Mesenchymal stem cell (in vitro differentiated cells and primary cell): ENCODE measurements around the gene GPR31.

Experiments
- DNase-seq: peaks from one replicate; pipeline ENCODE4 v3.0.0-alpha.2; 2013
- H2AFZ ChIP-seq: one replicate; pipeline ENCODE4 v1.6.1; 2013; ENCODE audit warnings: low read depth, mild to moderate bottlenecking, control low read depth, inconsistent platforms, low read length, moderate library complexity
- H2AK5ac ChIP-seq: 2 replicates; pipeline ENCODE4 v1.6.1; 2013; ENCODE audit warnings: low read length, moderate library complexity, mild to moderate bottlenecking, inconsistent platforms; ENCODE audit not compliant: severe bottlenecking
- H2BK120ac ChIP-seq: one replicate; pipeline ENCODE4 v1.6.1; 2013; ENCODE audit warnings: low read depth, mild to moderate bottlenecking, inconsistent platforms, low read length, moderate library complexity
- H2BK12ac ChIP-seq, 2 experiments: one replicate each; pipeline ENCODE4 v1.6.1; 2013; ENCODE audit warnings: inconsistent platforms in 2 of 2, low read length in 2 of 2, mild to moderate bottlenecking in 2 of 2, moderate library complexity in 2 of 2, control low read depth in 1 of 2
- H2BK15ac ChIP-seq: one replicate; pipeline ENCODE4 v1.6.1; 2013; ENCODE audit warnings: mild to moderate bottlenecking, low read depth, inconsistent platforms; ENCODE audit not compliant: poor library complexity, severe bottlenecking
- H2BK5ac ChIP-seq: 2 replicates; pipeline ENCODE4 v1.6.1; 2013; ENCODE audit warnings: low read depth, mild to moderate bottlenecking, low read length, control low read depth, inconsistent platforms; ENCODE audit not compliant: poor library complexity, severe bottlenecking
- H3K14ac ChIP-seq, 2 experiments: one replicate each; pipeline ENCODE4 v1.6.1; 2013; ENCODE audit warnings: inconsistent platforms in 2 of 2, low read length in 2 of 2, control low read depth in 1 of 2, mild to moderate bottlenecking in 1 of 2, moderate library complexity in 1 of 2
- H3K18ac ChIP-seq, 2 experiments: one replicate each; pipeline ENCODE4 v1.6.1; 2013; ENCODE audit warnings: inconsistent platforms in 2 of 2, low read length in 2 of 2, control low read depth in 1 of 2, low read depth in 1 of 2, mild to moderate bottlenecking in 1 of 2
- H3K23ac ChIP-seq, 2 experiments: one replicate each; pipeline ENCODE4 v1.6.1; 2013; ENCODE audit warnings: inconsistent platforms in 2 of 2, low read length in 2 of 2, mild to moderate bottlenecking in 2 of 2, moderate library complexity in 2 of 2, control low read depth in 1 of 2
- H3K27ac ChIP-seq: 2 replicates; pipeline ENCODE4 v1.5.1; 2013; ENCODE audit warnings: mild to moderate bottlenecking, moderate library complexity, low read length, control low read depth, inconsistent platforms; ENCODE audit not compliant: poor library complexity, severe bottlenecking
- H3K27me3 ChIP-seq, 2 experiments: 2 replicates each; pipeline versions ENCODE4 v1.6.1 to v1.7.0; 2013; ENCODE audit warnings: low read length in 2 of 2, mild to moderate bottlenecking in 2 of 2, moderate library complexity in 2 of 2, control low read depth in 1 of 2, inconsistent platforms in 1 of 2; ENCODE audit not compliant: control insufficient read depth in 1 of 2, insufficient read depth in 1 of 2
- H3K36me3 ChIP-seq, 2 experiments: 2 replicates each; pipeline versions ENCODE4 v1.6.1 to v1.7.0; 2013; ENCODE audit warnings: low read length in 2 of 2, control low read depth in 1 of 2, inconsistent platforms in 1 of 2, low read depth in 1 of 2, mild to moderate bottlenecking in 1 of 2; ENCODE audit not compliant: insufficient read depth in 2 of 2, control insufficient read depth in 1 of 2
- H3K4ac ChIP-seq, 2 experiments: one replicate each; pipeline ENCODE4 v1.6.1; 2013; ENCODE audit warnings: inconsistent platforms in 2 of 2, low read length in 2 of 2, mild to moderate bottlenecking in 2 of 2, moderate library complexity in 2 of 2, control low read depth in 1 of 2, low read depth in 1 of 2
- H3K4me1 ChIP-seq: 2 replicates; pipeline ENCODE4 v1.6.1; 2013; ENCODE audit warnings: low read depth, low read length, control low read depth; ENCODE audit not compliant: control insufficient read depth, insufficient read depth
- H3K4me2 ChIP-seq: 2 replicates; pipeline ENCODE4 v1.6.1; 2013; ENCODE audit warnings: low read length, mild to moderate bottlenecking, inconsistent platforms; ENCODE audit not compliant: poor library complexity, severe bottlenecking
- H3K4me3 ChIP-seq, 2 experiments: 2 replicates each; pipeline versions ENCODE4 v1.5.1 to v1.7.0; 2013; ENCODE audit warnings: low read length in 2 of 2, mild to moderate bottlenecking in 2 of 2, control low read depth in 1 of 2, low read depth in 1 of 2; ENCODE audit not compliant: insufficient read depth in 1 of 2
- H3K79me1 ChIP-seq: replicated peaks from 2 replicates; pipeline ENCODE4 v1.6.1; 2013; ENCODE audit warnings: mild to moderate bottlenecking, control low read depth, low read length, inconsistent platforms; ENCODE audit not compliant: poor library complexity, severe bottlenecking
- H3K9ac ChIP-seq: 2 replicates; pipeline ENCODE4 v1.7.0; 2013; ENCODE audit warnings: mild to moderate bottlenecking, low read length, moderate library complexity
- H3K9me3 ChIP-seq: 2 replicates; pipeline ENCODE4 v1.7.0; 2013; ENCODE audit warnings: mild to moderate bottlenecking, low read length; ENCODE audit not compliant: control insufficient read depth
- H4K8ac ChIP-seq: one replicate; pipeline ENCODE4 v1.6.1; 2013; ENCODE audit warnings: inconsistent platforms, mild to moderate bottlenecking, low read length, moderate library complexity
- H4K91ac ChIP-seq: one replicate; pipeline ENCODE4 v1.6.1; 2013; ENCODE audit warnings: mild to moderate bottlenecking, low read length, inconsistent platforms
- WGBS: methylation state at CpG from one replicate; pipeline ENCODE4 v1.1.7; 2013; ENCODE audit warnings: mixed read lengths; 5-methylcytosine and 5-hydroxymethylcytosine counted together

Gene GPR31

DNA sequence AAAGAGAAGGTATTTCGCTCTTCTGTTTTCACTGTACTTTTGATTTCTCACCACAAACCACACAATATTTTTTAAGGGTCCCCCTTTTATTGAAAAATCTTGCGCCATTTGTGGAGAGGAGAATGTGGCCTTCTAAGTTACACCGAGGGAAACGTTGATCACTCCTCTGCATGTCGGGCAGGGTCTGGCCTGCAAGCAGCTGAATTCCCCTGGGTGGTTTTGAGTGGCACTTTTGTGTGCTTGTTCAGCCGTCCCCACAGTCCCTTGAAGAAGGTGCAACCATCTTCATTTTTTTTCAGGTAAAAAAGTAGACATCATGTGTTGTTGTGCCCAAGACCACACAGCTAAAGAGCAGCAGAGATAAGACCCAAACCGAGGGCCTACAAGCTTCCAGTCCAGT, 6.1 kb downstream of the GPR31 start:
- H3K4me1 ChIP-seq = peaks cover under 1% of the 10 kb centered on the region
- no peak overlapping the region for H4K8ac ChIP-seq
- H3K9me3 ChIP-seq = no peaks in the 10 kb centered on the region
- no peak overlapping the region for H3K23ac ChIP-seq
- no peaks in the 10 kb centered on the region for H3K36me3 ChIP-seq
- H3K9ac ChIP-seq = no peak overlapping the region
- H3K79me1 ChIP-seq = no peaks in the 10 kb centered on the region
- no peak overlapping the region for H2BK12ac ChIP-seq
- no peak overlapping the region for H3K4me2 ChIP-seq
- H3K18ac ChIP-seq = no peak overlapping the region
- H2BK5ac ChIP-seq = no peak overlapping the region
- H3K4me3 ChIP-seq = no peak overlapping the region
- H2AFZ ChIP-seq = no peak overlapping the region
- H2AK5ac ChIP-seq = no peak overlapping the region
- no peak for DNase-seq
- H4K91ac ChIP-seq = no peak overlapping the region
- no peak overlapping the region for H3K14ac ChIP-seq
- no peak overlapping the region for H3K4ac ChIP-seq
- no peak overlapping the region for H3K27ac ChIP-seq
- H3K27me3 ChIP-seq = peaks cover 22 to 26% of the 10 kb centered on the region in 2 experiments
- 87% methylated on average over 6 of the region's 7 CpGs for WGBS
- no peak overlapping the region for H2BK120ac ChIP-seq
- H2BK15ac ChIP-seq = no peak overlapping the region

DNA sequence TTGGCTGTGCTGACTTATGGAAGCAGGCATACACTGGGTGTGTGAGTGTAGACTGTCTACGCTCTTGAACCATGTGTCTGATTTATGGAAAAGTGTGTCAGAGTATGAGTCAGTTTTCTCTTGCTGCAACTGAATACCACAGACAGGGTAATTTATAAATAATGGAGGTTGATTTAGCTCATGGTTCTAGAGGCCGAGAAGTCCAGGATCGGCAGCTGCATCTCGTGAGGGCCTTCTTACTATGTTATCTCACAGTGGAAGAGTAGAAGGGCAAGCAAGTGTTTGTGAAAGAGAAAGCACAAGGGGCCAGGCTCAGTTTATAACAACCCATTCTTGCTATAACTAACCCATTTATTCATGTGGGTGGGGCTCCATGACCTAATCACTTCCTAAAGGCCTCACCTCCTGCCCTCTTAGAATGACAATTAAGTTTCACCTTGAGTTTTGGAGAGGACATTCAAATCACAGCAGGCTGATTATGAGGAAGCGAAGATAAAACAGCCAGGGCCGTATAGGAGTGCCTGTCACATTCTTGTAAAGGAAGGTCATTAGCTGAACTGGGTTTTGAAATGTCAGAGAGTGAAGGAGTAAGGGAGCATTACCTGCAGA, 6.7 kb downstream of the GPR31 start:
- peaks cover 22 to 31% of the 10 kb centered on the region in 2 experiments for H3K27me3 ChIP-seq
- H3K4me3 ChIP-seq = no peak overlapping the region
- H4K8ac ChIP-seq = no peak overlapping the region
- no peak overlapping the region for H3K4ac ChIP-seq
- H2AFZ ChIP-seq = no peak overlapping the region
- H3K27ac ChIP-seq = no peak overlapping the region
- H3K14ac ChIP-seq = no peak overlapping the region
- H2BK120ac ChIP-seq = no peak overlapping the region
- no peak overlapping the region for H2AK5ac ChIP-seq
- H3K9me3 ChIP-seq = no peaks in the 10 kb centered on the region
- no peaks in the 10 kb centered on the region for H3K79me1 ChIP-seq
- no peak overlapping the region for H3K9ac ChIP-seq
- peaks cover 2% of the 10 kb centered on the region for H3K4me1 ChIP-seq
- no peak overlapping the region for H3K18ac ChIP-seq
- no peaks in the 10 kb centered on the region for H3K36me3 ChIP-seq
- H3K23ac ChIP-seq = no peak overlapping the region
- no peak overlapping the region for H2BK5ac ChIP-seq
- no peak overlapping the region for H2BK15ac ChIP-seq
- no peak overlapping the region for H2BK12ac ChIP-seq
- DNase-seq = no peak
- no peak overlapping the region for H3K4me2 ChIP-seq
- no peak overlapping the region for H4K91ac ChIP-seq
- WGBS = 78% methylated on average over 5 of the region's 6 CpGs

DNA sequence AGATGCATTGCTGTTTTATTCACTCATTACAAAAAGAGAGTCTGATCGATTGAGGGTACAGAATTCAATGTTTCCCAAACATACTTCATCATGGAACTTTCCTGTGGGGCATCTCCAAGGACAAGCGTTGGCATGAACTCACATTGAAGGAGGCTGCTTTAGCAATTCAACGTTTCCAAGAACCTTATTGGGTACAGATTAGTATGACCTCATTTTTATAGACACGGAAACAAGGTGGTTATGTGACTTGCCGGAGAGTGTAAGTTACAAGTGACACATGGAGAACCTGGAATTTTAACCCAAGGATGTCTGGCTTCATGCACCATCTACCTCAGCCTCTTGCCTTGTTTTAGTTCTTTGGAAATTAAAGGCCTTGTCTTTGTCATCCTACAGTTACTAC, 8.8 kb downstream of the GPR31 start:
- Histone ChIP-seq H2AFZ (no peak overlapping the region), H3K18ac (no peak overlapping the region), H3K23ac (no peak overlapping the region), H3K4me2 (no peak overlapping the region), H4K91ac (no peak overlapping the region), H3K27me3 (peaks cover 22 to 31% of the 10 kb centered on the region in 2 experiments), H3K4ac (no peak overlapping the region), H3K9me3 (no peaks in the 10 kb centered on the region), H3K36me3 (no peaks in the 10 kb centered on the region), H3K9ac (no peak overlapping the region), H2BK5ac (no peak overlapping the region), H2BK12ac (no peak overlapping the region), H2AK5ac (no peak overlapping the region), H2BK15ac (no peak overlapping the region), H3K79me1 (no peaks in the 10 kb centered on the region), H4K8ac (no peak overlapping the region), H3K4me3 (no peak overlapping the region), H3K4me1 (peaks cover 2% of the 10 kb centered on the region), H2BK120ac (no peak overlapping the region), H3K27ac (no peak overlapping the region), H3K14ac (no peak overlapping the region)
- 90% methylated on average over 5 of the region's 5 CpGs for WGBS
- DNase-seq = no peak

DNA sequence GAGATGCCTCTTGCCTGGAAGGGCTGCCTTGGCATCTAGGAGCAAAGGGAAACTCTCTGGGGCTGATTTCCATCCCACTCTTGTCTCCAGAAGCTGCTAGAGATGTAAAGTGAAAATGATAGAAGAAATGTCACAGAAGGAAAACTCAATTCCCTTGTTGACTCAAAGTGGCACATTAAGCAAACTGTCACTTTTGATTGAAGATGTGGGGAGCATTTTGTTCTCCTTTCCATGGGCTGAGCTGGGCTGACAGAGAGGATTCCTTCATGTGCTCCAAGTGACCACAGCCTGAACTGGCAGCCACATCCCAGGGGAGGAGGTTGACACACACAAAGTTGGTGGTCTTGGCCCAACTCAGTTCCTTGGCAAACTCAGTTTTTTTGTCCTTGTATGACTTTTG, 9.8 kb downstream of the GPR31 start:
- Histone ChIP-seq H3K27me3 (peaks cover 26 to 31% of the 10 kb centered on the region in 2 experiments), H3K4me1 (peaks cover 2% of the 10 kb centered on the region), H2BK15ac (no peak overlapping the region), H2BK120ac (no peak overlapping the region), H2AK5ac (no peak overlapping the region), H4K91ac (no peak overlapping the region), H2BK5ac (no peak overlapping the region), H3K27ac (no peak overlapping the region), H3K4ac (no peak overlapping the region), H3K9me3 (no peaks in the 10 kb centered on the region), H3K4me2 (no peak overlapping the region), H3K9ac (no peak overlapping the region), H3K14ac (no peak overlapping the region), H3K36me3 (no peaks in the 10 kb centered on the region), H3K23ac (no peak overlapping the region), H3K18ac (no peak overlapping the region), H2BK12ac (no peak overlapping the region), H3K4me3 (no peak overlapping the region), H2AFZ (no peak overlapping the region), H3K79me1 (no peaks in the 10 kb centered on the region), H4K8ac (no peak overlapping the region)
- DNase-seq = no peak
